NCI-H524 (cell line): ENCODE results near the gene CAV3.

Experiments
- DNase-seq, 2 experiments: peaks; one replicate each; lab custom pipeline; 2025; lab: John Stamatoyannopoulos, UW

The CAV3 gene

DNA sequence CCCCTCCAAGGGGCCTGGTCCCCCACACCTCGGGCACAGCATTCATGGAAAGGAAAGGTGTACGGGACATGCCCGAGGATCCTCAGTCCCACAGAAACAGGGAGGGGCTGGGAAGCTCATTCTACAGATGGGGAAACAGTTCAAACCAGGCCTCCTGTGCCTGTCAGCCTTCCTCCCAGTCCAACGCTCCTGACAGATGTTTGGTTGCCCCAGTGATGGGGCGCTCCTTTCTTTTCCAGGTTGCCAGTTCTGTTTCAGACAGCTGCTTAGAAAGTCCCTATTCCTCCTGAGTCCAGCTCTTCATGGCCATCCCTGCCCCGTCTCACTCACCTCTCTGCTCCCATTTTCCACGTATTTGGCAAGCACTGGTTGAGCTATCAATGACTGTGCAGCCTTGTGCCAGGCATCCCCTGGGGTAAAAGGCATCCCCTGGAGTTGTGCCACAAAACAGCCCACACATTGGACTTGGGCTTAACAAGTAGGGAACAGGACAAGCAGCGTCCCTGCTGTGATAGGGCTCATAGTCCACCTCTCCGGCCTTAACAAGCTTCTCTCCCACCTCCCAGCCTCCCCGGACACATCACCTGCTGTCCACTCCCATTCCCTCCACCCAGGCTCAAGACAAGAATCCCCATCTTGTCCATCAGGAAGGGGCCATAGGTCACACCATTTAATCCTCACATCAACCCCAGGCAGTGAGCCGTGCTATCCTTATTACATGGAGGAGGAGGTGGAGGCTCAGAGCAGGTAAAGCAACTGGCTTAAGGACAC is 29.2 kb downstream of the CAV3 start:
- DNase-seq, result no peak

- no peak for DNase-seq
These were observed 30.9 kb downstream of the CAV3 start for GRCh38 chr3:8764528-8764927.

- DNase-seq, result no peak
These were observed 31.9 kb downstream of the CAV3 start for GRCh38 chr3:8765528-8765927.

- no peak for DNase-seq
These were observed 32.5 kb downstream of the CAV3 start for GRCh38 chr3:8766148-8766547.

GRCh38 chr3:8767256-8767666 is 33.7 kb downstream of the CAV3 start:
- DNase-seq, result no peak

GRCh38 chr3:8767667-8768363 is 34.2 kb downstream of the CAV3 start:
- DNase-seq, result peak; percentile 54 to 75

DNA sequence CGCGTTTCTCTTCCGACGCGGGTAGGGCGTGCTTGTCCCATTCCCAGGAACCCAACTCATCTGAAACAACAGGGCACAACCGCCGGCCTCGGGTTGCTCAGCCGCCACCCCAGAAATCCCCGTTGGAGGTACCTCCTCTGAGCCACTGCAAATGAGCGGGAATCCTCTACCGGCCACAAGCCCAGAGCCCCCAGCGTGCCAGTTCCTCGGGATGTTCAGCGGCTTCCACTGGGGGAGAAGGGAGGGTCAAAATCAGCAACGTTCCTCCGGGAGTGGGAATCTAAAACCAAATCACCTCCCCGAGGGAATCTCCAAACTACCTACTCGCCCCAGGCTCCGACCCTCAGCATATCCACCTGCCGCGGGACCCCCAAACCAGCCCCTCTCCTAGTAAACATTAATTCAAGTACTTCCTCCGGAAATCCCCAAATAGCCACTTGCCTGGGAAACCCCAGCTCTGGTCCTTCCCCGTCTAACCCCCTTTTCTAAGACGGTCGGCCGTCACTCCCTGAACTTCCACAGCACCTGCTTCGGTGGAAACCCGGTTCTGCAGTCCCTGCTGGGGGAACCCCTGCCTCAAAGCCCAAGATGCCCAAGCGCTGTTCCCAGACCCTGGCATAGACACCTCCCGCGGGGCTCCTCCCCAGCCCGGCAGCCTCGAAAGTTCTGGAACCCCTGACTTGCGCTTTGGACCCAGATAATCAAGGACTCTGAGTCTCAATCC is 34.9 kb downstream of the CAV3 start:
- DNase-seq, result peak in 1 of 2 experiments; percentile 36

GRCh38 chr3:8769088-8769822 is 35.7 kb downstream of the CAV3 start, which contains the start of gene OXTR:
Gene OXTR (minus strand): TSS chr3:8769613. CDS start chr3:8768187, 1,426 bp downstream.
- peak; percentile 65 to 82 for DNase-seq

DNA sequence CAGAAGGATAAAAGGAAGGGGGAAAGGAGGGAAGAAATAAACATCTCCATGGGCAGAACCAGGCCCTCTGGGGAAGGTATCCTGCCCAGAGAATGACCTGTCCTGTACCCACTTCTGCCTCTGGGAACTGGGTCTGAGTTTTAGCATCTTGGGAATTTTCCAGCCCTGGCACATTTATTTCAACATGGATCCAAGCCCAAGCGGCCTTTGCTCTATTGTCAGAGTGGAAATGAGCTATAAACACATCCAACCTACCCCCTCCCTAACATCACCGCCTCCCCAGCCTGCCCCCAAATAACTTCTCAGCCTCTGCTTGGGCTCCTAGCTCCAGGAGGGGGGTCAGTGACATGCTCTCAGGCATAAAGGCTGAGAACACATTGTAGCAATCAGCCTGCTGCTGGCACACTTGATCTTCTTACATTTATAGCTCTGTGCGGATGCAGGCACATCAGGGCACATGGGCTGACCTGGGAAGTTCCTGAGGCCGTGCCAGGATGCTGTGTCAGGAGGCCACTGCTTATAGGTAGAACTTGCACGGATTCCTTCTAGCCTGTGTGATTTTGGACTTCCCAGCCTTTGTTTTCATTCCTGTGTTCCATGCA is 40.4 kb downstream of the CAV3 start:
- DNase-seq, result no peak

- DNase-seq, result no peak
These were observed 41.6 kb downstream of the CAV3 start for GRCh38 chr3:8775181-8775580.

DNA sequence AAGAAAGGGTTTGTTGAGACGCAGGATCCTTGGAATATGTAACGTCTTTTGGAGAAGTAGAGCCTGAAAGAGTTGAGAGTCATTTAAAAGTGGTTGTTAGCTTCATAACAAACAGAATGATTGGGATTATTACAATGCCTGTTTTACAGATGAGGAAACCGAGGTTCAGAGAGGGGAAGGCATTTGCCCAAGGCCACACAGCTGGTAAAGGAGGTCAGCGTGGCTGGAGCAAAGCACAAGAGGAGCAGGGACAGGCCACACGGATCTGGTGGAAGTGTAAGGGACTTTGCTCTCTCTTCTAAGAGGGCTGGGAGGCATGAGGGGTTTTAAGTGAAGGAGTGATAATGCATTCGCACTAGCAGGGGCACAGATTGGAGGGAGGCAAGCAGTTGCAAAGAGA is 42.0 kb downstream of the CAV3 start:
- no peak for DNase-seq

DNA sequence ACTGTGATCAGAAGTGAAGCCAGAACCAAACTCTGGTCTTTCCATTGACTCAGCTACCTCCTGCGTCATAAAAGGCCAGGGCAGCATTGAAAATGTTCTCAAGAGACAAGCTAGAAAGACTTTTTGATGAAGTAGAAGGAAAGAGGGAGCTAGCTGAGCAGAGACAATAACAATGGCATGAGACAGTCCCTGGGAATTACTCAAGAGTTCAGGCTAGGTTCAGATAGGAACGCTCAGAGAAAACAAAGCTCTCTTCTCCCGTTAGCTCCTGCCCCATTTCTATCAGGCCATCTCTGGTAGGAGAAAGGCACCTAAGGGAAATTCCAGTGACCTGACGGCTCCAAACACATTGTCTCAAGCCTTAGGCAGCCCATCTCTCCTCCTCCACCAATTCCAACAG is 42.8 kb downstream of the CAV3 start:
- no peak for DNase-seq

- no peak for DNase-seq
These were observed 43.8 kb downstream of the CAV3 start for GRCh38 chr3:8777201-8777977.

GRCh38 chr3:8777978-8778267 is 44.3 kb downstream of the CAV3 start:
- no peak for DNase-seq

GRCh38 chr3:8778475-8778874 is 44.9 kb downstream of the CAV3 start:
- no peak for DNase-seq

- no peak for DNase-seq
These were observed 46.7 kb downstream of the CAV3 start for GRCh38 chr3:8780279-8780678.

GRCh38 chr3:8784676-8785435 is 51.3 kb downstream of the CAV3 start:
- DNase-seq, result no peak

GRCh38 chr3:8790529-8790928 is 56.9 kb downstream of the CAV3 start:
- no peak for DNase-seq

DNA sequence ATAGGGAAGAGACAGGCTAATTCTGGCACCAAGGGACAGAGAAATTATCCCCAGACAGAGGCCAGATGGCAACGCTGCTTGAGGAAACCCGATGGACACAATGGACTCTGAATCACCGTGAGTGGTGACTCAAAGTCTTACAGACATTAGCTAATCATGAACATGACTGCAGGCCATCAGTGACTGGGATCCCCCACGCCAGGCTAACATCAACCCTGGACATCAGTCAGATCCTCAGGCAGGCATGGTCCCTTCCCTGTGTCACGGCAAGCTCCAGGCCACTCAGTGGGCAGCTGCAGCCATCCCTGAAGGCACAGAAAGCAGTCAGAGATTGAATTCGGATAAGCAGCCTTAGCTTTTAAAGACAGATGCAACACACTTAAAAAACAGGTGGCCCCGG is 59.6 kb downstream of the CAV3 start:
- peak; percentile 5 to 50 for DNase-seq

DNA sequence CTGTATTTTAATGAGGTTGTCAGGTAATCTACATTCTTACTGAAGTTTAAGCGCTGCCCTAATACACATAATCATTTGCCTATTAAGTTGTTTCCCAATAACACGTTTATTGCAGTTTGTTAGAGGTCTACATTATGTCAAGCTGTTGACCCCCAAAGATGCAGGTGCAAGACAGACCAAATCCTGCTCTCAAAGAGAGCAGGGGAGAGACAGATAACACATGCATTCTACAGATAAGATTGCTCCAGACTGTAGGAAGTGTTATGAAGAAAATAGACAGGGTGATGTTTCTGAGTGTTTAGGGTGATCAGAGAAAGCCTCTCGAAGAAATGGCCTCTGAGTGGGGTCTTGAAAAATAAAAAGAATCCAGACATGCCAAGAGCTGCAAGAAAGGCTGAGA is 60.6 kb downstream of the CAV3 start:
- no peak for DNase-seq
